ENCODE measurements around the gene GNB1.

- TF ChIP-seq CTCF (IDR thresholded peaks at IDR 0.05) (no peak), POLR2A (IDR thresholded peaks at IDR 0.05) (no peak), EP300 (IDR thresholded peaks at IDR 0.05) (no peak), POLR2AphosphoS5 (IDR thresholded peaks at IDR 0.05) (no peak)
Observed at GRCh38 chr1:1799716-1800115, 91.2 kb downstream of the GNB1 start.

Data from sigmoid colon (tissue), 4 donors.